Esophagus mucosa (tissue), 1 donor: ENCODE data around the gene MYBPH. TPM values are rescaled to one million over a fixed set of nuclear protein-coding genes. Genes with fewer than 3 reads are reported as not detected.

Experiments
- ATAC-seq: fragments of 200-7000 bp; cut with Tn5 transposase; one replicate; pipeline ENCODE4 v1.9.1; 2020
- total RNA-seq: library from RNA; stranded (reverse); gene quantifications from one replicate; pipeline ENCODE4 v1.2.4, GENCODE V29; 2023
- donor health status: DM: yes; HTN: yes; CAD: no.

MYBPH gene
- not detected for total RNA-seq

- ATAC-seq, result no peak
Measured at GRCh38 chr1:203175237-203175826, at the start of gene MYBPH. Gene MYBPH, minus strand, starts transcription at chr1:203175826. Its CDS starts 71 bp downstream, at chr1:203175755.

- no peak for ATAC-seq
Measured at GRCh38 chr1:203225071-203225470, 49.4 kb upstream of the MYBPH start.

GRCh38 chr1:203223012-203223775 is 47.6 kb upstream of the MYBPH start:
- ATAC-seq, result no peak

GRCh38 chr1:203219934-203220333 is 44.3 kb upstream of the MYBPH start:
- ATAC-seq, result no peak

GRCh38 chr1:203219171-203219570 is 43.5 kb upstream of the MYBPH start:
- no peak for ATAC-seq

- no peak for ATAC-seq
Measured at GRCh38 chr1:203217668-203218067, 42.0 kb upstream of the MYBPH start.

GRCh38 chr1:203217139-203217655 is 41.6 kb upstream of the MYBPH start:
- peak; percentile 27 for ATAC-seq

- ATAC-seq, result peak; percentile 50
Measured at GRCh38 chr1:203216274-203217138, 40.9 kb upstream of the MYBPH start.

GRCh38 chr1:203215573-203215972 is 39.9 kb upstream of the MYBPH start:
- ATAC-seq, result no peak

GRCh38 chr1:203214871-203215270 is 39.2 kb upstream of the MYBPH start:
- no peak for ATAC-seq

- no peak for ATAC-seq
Measured at GRCh38 chr1:203213126-203213525, 37.5 kb upstream of the MYBPH start.

GRCh38 chr1:203211812-203212211 is 36.2 kb upstream of the MYBPH start:
- ATAC-seq, result no peak

- ATAC-seq, result no peak
Measured at GRCh38 chr1:203210988-203211387, 35.4 kb upstream of the MYBPH start.

- ATAC-seq, result no peak
Measured at GRCh38 chr1:203210350-203210749, 34.7 kb upstream of the MYBPH start.

- ATAC-seq, result no peak
Measured at GRCh38 chr1:203208181-203208580, 32.6 kb upstream of the MYBPH start.

- ATAC-seq, result no peak
Measured at GRCh38 chr1:203207751-203208150, 32.1 kb upstream of the MYBPH start.

GRCh38 chr1:203206129-203206687 is 30.6 kb upstream of the MYBPH start:
- ATAC-seq, result no peak

- ATAC-seq, result no peak
Measured at GRCh38 chr1:203204756-203205155, 29.1 kb upstream of the MYBPH start.

GRCh38 chr1:203202431-203203245 is 27.0 kb upstream of the MYBPH start:
- no peak for ATAC-seq

GRCh38 chr1:203201516-203202205 is 26.0 kb upstream of the MYBPH start:
- no peak for ATAC-seq

- ATAC-seq, result no peak
Measured at GRCh38 chr1:203200916-203201315, 25.3 kb upstream of the MYBPH start.
